Measurements from ENCODE around the gene AKAP8L.
A peak's percentile ranks its signal among the peaks of the same experiment; 100 is the strongest.

The AKAP8L gene

GRCh38 chr19:15432018-15432494 lies 13.3 kb upstream of the AKAP8L start:
- TF ChIP-seq CTCF (IDR thresholded peaks at IDR 0.05; ENCODE audit: insufficient read depth, low read depth, low read length, missing control alignments), result no peak
- DNase-seq (ENCODE audit: low read depth), result no peak
- H3K4me3 ChIP-seq (ENCODE audit: low read length), result peak overlapping the region; percentile 85

- H3K4me3 ChIP-seq (ENCODE audit: low read length), result peak overlapping the region; percentile 85
- no peak for DNase-seq (ENCODE audit: low read depth)
- TF ChIP-seq CTCF (IDR thresholded peaks at IDR 0.05; ENCODE audit: insufficient read depth, low read depth, low read length, missing control alignments), result no peak
Observed at GRCh38 chr19:15431396-15432017, 12.7 kb upstream of the AKAP8L start.

- no peak for DNase-seq (ENCODE audit: low read depth)
- no peak overlapping the region for H3K4me3 ChIP-seq (ENCODE audit: low read length)
- TF ChIP-seq CTCF (IDR thresholded peaks at IDR 0.05; ENCODE audit: insufficient read depth, low read depth, low read length, missing control alignments), result no peak
Observed at GRCh38 chr19:15430526-15431120, 11.8 kb upstream of the AKAP8L start.

- no peak for DNase-seq (ENCODE audit: low read depth)
- H3K4me3 ChIP-seq (ENCODE audit: low read length), result no peak overlapping the region
- TF ChIP-seq CTCF (IDR thresholded peaks at IDR 0.05; ENCODE audit: insufficient read depth, low read depth, low read length, missing control alignments), result no peak
Observed at GRCh38 chr19:15429825-15430467, 11.2 kb upstream of the AKAP8L start.

GRCh38 chr19:15428956-15429824 lies 10.4 kb upstream of the AKAP8L start:
- no peak for DNase-seq (ENCODE audit: low read depth)
- H3K4me3 ChIP-seq (ENCODE audit: low read length), result no peak overlapping the region
- no peak for TF ChIP-seq CTCF (IDR thresholded peaks at IDR 0.05; ENCODE audit: insufficient read depth, low read depth, low read length, missing control alignments)

- DNase-seq (ENCODE audit: low read depth), result no peak
- no peak for TF ChIP-seq CTCF (IDR thresholded peaks at IDR 0.05; ENCODE audit: insufficient read depth, low read depth, low read length, missing control alignments)
- H3K4me3 ChIP-seq (ENCODE audit: low read length), result no peak overlapping the region
Observed at GRCh38 chr19:15427991-15428471, 9.2 kb upstream of the AKAP8L start.
